ENCODE data around the gene RACGAP1.

DNA sequence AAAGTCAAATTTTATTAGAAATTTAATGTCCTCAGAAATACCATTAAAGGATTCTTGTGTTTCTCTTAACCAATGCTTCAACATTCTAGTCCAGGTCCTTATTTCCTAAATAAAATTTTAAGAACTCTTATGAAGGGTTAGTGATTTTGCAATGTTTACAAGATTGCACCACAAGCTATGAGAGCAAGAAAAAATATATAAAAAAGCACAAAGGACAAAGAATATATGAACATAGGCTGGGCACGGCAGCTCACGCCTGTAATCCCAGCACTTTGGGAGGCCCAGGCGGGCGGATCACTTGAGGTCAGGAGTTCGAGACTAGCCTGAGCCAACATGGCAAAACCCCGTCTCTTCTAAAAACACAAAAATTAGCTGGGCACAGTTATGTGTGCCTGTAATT lies 7.7 kb downstream of the RACGAP1 start:
- TF ChIP-seq GATA2 (IDR thresholded peaks at IDR 0.05; ENCODE audit: low read depth, low read length) (no peak), GATA3 (IDR thresholded peaks at IDR 0.05; ENCODE audit: low read depth, low read length) (no peak)

Measured in SH-SY5Y (cell line).